B cell (primary cell): ENCODE data around the gene BMP6.

ENCODE experiments used
- EZH2 ChIP-seq: IDR thresholded peaks from 2 replicates; pipeline ENCODE4 v1.6.1; 2012; ENCODE audit warnings: borderline replicate concordance, low read depth, mild to moderate bottlenecking, moderate library complexity, low read length; ENCODE audit not compliant: insufficient read depth, poor library complexity, severe bottlenecking
- TF ChIP-seq, protein P1 (sequence below): fragments of 200-600 bp; IDR thresholded peaks from one replicate; pipeline ENCODE4 v1.8.0; 2022; ENCODE audit warnings: antibody characterized with exemption, mild to moderate bottlenecking

DNA sequence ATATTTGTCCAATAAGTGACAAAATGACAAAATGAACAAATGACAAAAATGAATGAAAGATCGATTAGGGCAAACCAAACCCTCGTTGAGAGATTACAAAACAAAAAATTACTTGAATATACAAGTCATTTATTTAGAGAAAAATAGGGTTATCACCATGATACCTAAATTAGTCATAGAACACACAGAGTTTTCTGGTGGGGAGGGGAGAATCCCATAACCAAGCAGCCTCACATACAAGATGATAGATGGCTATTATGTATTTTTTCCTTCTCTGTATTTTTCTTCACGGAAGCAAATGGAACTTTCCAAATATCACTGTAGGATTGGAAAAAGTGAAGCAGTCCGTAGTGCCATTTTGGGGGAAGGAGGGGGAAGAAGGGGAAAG lies 28.5 kb upstream of the BMP6 start:
- no peak for TF ChIP-seq EZH2
- TF ChIP-seq, protein P1, sequence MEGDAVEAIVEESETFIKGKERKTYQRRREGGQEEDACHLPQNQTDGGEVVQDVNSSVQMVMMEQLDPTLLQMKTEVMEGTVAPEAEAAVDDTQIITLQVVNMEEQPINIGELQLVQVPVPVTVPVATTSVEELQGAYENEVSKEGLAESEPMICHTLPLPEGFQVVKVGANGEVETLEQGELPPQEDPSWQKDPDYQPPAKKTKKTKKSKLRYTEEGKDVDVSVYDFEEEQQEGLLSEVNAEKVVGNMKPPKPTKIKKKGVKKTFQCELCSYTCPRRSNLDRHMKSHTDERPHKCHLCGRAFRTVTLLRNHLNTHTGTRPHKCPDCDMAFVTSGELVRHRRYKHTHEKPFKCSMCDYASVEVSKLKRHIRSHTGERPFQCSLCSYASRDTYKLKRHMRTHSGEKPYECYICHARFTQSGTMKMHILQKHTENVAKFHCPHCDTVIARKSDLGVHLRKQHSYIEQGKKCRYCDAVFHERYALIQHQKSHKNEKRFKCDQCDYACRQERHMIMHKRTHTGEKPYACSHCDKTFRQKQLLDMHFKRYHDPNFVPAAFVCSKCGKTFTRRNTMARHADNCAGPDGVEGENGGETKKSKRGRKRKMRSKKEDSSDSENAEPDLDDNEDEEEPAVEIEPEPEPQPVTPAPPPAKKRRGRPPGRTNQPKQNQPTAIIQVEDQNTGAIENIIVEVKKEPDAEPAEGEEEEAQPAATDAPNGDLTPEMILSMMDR = no peak
